22Rv1 (cell line): ENCODE results near the gene SLC25A25.
A peak's percentile ranks its signal among the peaks of the same experiment; 100 is the strongest.

Source experiments
- H3K27ac ChIP-seq: fragments of 450-650 bp; 2 replicates; pipeline ENCODE4 v1.5.1; 2017
- ZFX ChIP-seq: fragments of 450-650 bp; IDR thresholded peaks from 2 replicates; pipeline ENCODE4 v1.6.1; 2017; ENCODE audit warnings: antibody characterized with exemption, borderline replicate concordance
- TF ChIP-seq, protein P1 (sequence below): fragments of 450-650 bp; IDR thresholded peaks from 2 replicates; pipeline ENCODE4 v1.5.1; 2017; ENCODE audit warnings: mild to moderate bottlenecking

Gene SLC25A25

GRCh38 chr9:128054087-128054486 lies 13.9 kb upstream of the SLC25A25 start:
- TF ChIP-seq, protein P1, sequence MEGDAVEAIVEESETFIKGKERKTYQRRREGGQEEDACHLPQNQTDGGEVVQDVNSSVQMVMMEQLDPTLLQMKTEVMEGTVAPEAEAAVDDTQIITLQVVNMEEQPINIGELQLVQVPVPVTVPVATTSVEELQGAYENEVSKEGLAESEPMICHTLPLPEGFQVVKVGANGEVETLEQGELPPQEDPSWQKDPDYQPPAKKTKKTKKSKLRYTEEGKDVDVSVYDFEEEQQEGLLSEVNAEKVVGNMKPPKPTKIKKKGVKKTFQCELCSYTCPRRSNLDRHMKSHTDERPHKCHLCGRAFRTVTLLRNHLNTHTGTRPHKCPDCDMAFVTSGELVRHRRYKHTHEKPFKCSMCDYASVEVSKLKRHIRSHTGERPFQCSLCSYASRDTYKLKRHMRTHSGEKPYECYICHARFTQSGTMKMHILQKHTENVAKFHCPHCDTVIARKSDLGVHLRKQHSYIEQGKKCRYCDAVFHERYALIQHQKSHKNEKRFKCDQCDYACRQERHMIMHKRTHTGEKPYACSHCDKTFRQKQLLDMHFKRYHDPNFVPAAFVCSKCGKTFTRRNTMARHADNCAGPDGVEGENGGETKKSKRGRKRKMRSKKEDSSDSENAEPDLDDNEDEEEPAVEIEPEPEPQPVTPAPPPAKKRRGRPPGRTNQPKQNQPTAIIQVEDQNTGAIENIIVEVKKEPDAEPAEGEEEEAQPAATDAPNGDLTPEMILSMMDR: no peak
- TF ChIP-seq ZFX: no peak
- H3K27ac ChIP-seq: no peak overlapping the region

- TF ChIP-seq ZFX: no peak
- TF ChIP-seq, protein P1: no peak
- H3K27ac ChIP-seq: no peak overlapping the region
Observed at GRCh38 chr9:128055344-128056040, 12.5 kb upstream of the SLC25A25 start.

DNA sequence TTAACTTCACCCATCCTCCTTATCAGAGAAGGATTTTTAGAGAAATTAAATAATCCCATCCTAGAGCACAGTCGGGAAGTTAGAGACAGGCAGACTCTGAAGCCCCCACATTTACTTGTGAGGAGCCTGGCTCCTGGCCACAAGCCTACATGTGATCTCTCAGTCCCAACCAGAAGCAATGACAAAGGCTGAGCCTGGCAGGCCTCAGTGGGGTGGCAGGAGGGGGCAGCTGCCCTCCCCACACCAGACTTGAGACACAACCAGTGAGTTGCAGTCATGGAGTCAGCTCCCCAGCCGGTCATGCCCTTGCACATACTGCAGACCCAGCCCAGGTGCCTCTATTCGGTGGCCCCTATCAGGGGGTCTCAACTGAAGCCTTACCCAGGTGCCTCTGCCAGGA lies 11.9 kb upstream of the SLC25A25 start:
- TF ChIP-seq, protein P1: no peak
- TF ChIP-seq ZFX: no peak
- H3K27ac ChIP-seq: no peak overlapping the region

- H3K27ac ChIP-seq: peak overlapping the region; percentile 30; the same call in 1 of the 2 replicates
- TF ChIP-seq ZFX: no peak
- TF ChIP-seq, protein P1: no peak
Observed at GRCh38 chr9:128056887-128057723, 10.9 kb upstream of the SLC25A25 start.

DNA sequence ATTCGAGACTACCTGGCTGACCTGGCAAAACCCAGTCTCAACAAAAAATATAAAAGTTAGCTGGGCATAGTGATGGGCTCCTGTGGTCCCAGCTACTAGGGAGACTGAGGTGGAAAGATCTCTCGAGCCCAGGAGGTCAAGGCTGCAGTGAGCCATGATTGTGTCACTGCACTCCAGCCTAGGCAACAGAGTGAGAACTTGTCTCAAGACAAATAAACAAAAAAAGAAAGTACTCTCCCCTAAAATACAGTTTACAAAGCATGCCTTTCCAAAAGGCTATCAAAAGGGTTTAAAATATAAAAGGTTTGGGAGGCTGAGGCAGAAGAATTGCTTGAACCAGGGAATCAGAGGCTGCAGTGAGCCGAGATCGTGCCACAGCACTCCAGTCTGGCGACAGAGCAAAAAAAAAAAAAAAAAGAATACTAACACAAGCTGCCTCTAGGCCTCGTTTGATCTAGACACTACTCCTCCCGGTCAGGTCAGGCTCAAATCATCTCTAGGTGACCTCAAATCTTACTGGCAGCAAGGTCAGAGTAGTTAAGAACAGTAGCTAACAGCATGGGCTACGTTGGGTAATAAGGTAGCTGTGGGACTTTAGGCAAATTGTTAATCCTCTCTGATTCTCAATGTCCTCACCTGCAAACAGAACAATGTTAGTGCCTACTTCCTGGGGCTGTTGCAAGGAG lies 10.2 kb upstream of the SLC25A25 start:
- TF ChIP-seq, protein P1: no peak
- no peak for TF ChIP-seq ZFX
- H3K27ac ChIP-seq: peak overlapping the region; percentile 30; the same call in 1 of the 2 replicates

DNA sequence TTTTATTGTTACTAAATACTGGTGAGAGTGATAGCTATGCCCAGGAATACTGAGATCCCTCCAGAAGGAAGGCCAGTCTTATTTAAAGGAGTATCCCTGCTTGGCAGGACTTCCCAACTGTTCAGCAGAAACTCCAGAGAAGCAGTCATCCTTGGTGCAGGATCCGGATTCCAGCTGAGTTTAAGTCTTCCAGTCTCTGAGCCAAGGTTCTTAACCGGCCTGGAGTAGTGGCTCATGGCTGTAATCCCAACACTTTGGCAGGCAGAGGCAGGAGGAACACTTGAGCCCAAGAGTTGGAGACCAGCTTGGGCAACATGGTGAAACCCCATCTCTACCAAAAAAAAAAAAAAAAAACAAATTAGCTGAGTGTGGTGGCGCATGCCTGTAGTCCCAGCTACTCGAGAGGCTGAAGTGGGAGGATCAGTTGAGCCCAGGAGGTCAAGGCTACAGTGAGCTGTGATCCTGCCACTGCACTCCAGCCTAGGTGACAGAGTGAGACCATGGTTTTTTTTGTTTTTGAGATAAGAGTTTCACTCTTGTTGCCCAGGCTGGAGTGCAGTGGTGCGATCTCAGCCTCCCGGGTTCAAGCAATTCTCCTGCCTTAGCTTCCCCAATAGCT lies 8.6 kb upstream of the SLC25A25 start:
- no peak for TF ChIP-seq ZFX
- TF ChIP-seq, protein P1: no peak
- no peak overlapping the region for H3K27ac ChIP-seq
